Testis (tissue), 2 donors: ENCODE measurements around the gene CHPF.

Source experiments
- CTCF ChIP-seq, 3 experiments: fragments of 450-650 bp in 2 of 3; fragments of 200-600 bp in 1 of 3; sonication (generic) in 1 of 3; IDR thresholded peaks; one replicate each; pipeline ENCODE4 v1.5.1; 2016 to 2019; ENCODE audit warnings: antibody characterized with exemption in 3 of 3, mild to moderate bottlenecking in 2 of 3, moderate library complexity in 1 of 3
- POLR2A ChIP-seq: fragments of 450-650 bp; IDR thresholded peaks from one replicate; pipeline ENCODE4 v1.6.1; 2017; ENCODE audit warnings: antibody characterized with exemption, mild to moderate bottlenecking, moderate library complexity

- TF ChIP-seq POLR2A = no peak
- no peak for TF ChIP-seq CTCF (IDR thresholded peaks at IDR 0.05)
Observed at GRCh38 chr2:219536425-219536824, 7.2 kb downstream of the CHPF start.
